Peyer's patch (tissue), 4 donors: Measurements from ENCODE around the gene OCA2.

Experiments
- CTCF ChIP-seq, 6 experiments: fragments of 450-650 bp in 4 of 6; fragments of 200-600 bp in 2 of 6; sonication (generic) in 1 of 6; IDR thresholded peaks; one replicate each; pipeline ENCODE4 v1.5.1; 2017 to 2019; ENCODE audit warnings: antibody characterized with exemption in 6 of 6, mild to moderate bottlenecking in 3 of 6, moderate library complexity in 1 of 6
- POLR2A ChIP-seq, 2 donors: fragments of 450-650 bp; IDR thresholded peaks; one replicate each; pipeline ENCODE4 v1.5.1; 2017; ENCODE audit warnings: antibody characterized with exemption in 2 of 2, mild to moderate bottlenecking in 2 of 2, moderate library complexity in 2 of 2

- TF ChIP-seq CTCF (IDR thresholded peaks at IDR 0.05): no peak
- TF ChIP-seq POLR2A (IDR thresholded peaks at IDR 0.05): no peak
Observed at GRCh38 chr15:27764339-27764738, 334.8 kb downstream of the OCA2 start.
